GM23338 (cell line): ENCODE results near the gene SND1. TPM values are rescaled to one million over a fixed set of nuclear protein-coding genes. Genes with fewer than 3 reads are reported as not detected.

ENCODE experiments used
- ATAC-seq: fragments of 200-7000 bp; cut with Tn5 transposase; 3 replicates; pipeline ENCODE4 v1.9.1; 2020
- DNase-seq: peaks from one replicate; pipeline ENCODE4 v3.0.0-alpha.2; 2015; ENCODE audit warnings: low spot score
- H2AFZ ChIP-seq: fragments of 200-600 bp; sonication (generic); 2 replicates; pipeline ENCODE4 v1.8.0; 2016; ENCODE audit warnings: antibody characterized with exemption, mild to moderate bottlenecking, moderate library complexity
- H3F3A ChIP-seq: fragments of 200-600 bp; sonication (generic); replicated peaks from 2 replicates; pipeline ENCODE4 v1.8.0; 2017; ENCODE audit warnings: antibody characterized with exemption, mixed run types, low read depth
- H3K27ac ChIP-seq: fragments of 200-600 bp; sonication (generic); 2 replicates; pipeline ENCODE4 v1.6.1; 2016; ENCODE audit warnings: low read depth
- H3K27me3 ChIP-seq: fragments of 200-600 bp; sonication (generic); 2 replicates; pipeline ENCODE4 v1.8.0; 2016; ENCODE audit warnings: mild to moderate bottlenecking, mixed run types, moderate library complexity; ENCODE audit not compliant: insufficient read depth
- H3K36me3 ChIP-seq: fragments of 200-600 bp; sonication (generic); 2 replicates; pipeline ENCODE4 v1.8.0; 2016; ENCODE audit warnings: mild to moderate bottlenecking; ENCODE audit not compliant: insufficient read depth
- H3K4me1 ChIP-seq: fragments of 200-600 bp; sonication (generic); 2 replicates; pipeline ENCODE4 v1.8.0; 2016; ENCODE audit warnings: mild to moderate bottlenecking, moderate library complexity; ENCODE audit not compliant: insufficient read depth
- H3K4me2 ChIP-seq: fragments of 200-600 bp; sonication (generic); 2 replicates; pipeline ENCODE4 v1.7.1; 2017; ENCODE audit warnings: mixed run types
- H3K4me3 ChIP-seq: fragments of 200-600 bp; sonication (generic); 2 replicates; pipeline ENCODE4 v1.6.1; 2016; ENCODE audit warnings: mixed run types
- H3K79me2 ChIP-seq: fragments of 200-600 bp; sonication (generic); replicated peaks from 2 replicates; pipeline ENCODE4 v1.8.0; 2017; ENCODE audit warnings: mild to moderate bottlenecking; ENCODE audit not compliant: insufficient read depth
- H3K9me2 ChIP-seq: fragments of 200-600 bp; sonication (generic); 2 replicates; pipeline ENCODE4 v1.8.0; 2017; ENCODE audit not compliant: insufficient read depth
- H4K20me1 ChIP-seq: fragments of 200-600 bp; sonication (generic); replicated peaks from 2 replicates; pipeline ENCODE4 v1.8.0; 2017; ENCODE audit warnings: mild to moderate bottlenecking; ENCODE audit not compliant: insufficient read depth
- H3K27ac Mint-ChIP-seq: 2 replicates; pipeline ENCODE4 v1.8.0; 2020; ENCODE audit warnings: inconsistent platforms, mild to moderate bottlenecking, moderate library complexity, mixed read lengths
- H3K27me3 Mint-ChIP-seq: 3 replicates; pipeline ENCODE4 v1.8.0; 2022; ENCODE audit warnings: low read depth, mild to moderate bottlenecking, moderate library complexity, mixed read lengths, inconsistent platforms; ENCODE audit not compliant: insufficient read depth, poor library complexity
- H3K36me3 Mint-ChIP-seq: 3 replicates; pipeline ENCODE4 v1.8.0; 2021; ENCODE audit warnings: low read depth, mild to moderate bottlenecking, inconsistent platforms, moderate library complexity, mixed read lengths
- H3K4me1 Mint-ChIP-seq: 3 replicates; pipeline ENCODE4 v1.8.0; 2020; ENCODE audit warnings: mild to moderate bottlenecking, inconsistent platforms, mixed read lengths
- H3K4me3 Mint-ChIP-seq: 3 replicates; pipeline ENCODE4 v1.8.0; 2021; ENCODE audit warnings: moderate library complexity, mild to moderate bottlenecking, inconsistent platforms, mixed read lengths
- H3K9me3 Mint-ChIP-seq: 3 replicates; pipeline ENCODE4 v1.8.0; 2020; ENCODE audit warnings: moderate library complexity, mild to moderate bottlenecking, inconsistent platforms, mixed read lengths
- CREB1 ChIP-seq: fragments of 250-450 bp; sonication (Bioruptor Pico); IDR thresholded peaks from 2 replicates; pipeline ENCODE4 v1.5.0; 2020; ENCODE audit warnings: low read depth, mild to moderate bottlenecking, moderate library complexity
- EZH2 ChIP-seq: fragments of 200-600 bp; sonication (generic); IDR thresholded peaks from one replicate; pipeline ENCODE4 v1.8.0; 2017; ENCODE audit warnings: antibody characterized with exemption, mild to moderate bottlenecking, low read depth; ENCODE audit not compliant: unreplicated experiment
- EZH2phosphoT487 ChIP-seq: fragments of 200-600 bp; sonication (generic); IDR thresholded peaks from one replicate; pipeline ENCODE4 v1.8.1; 2018; ENCODE audit warnings: antibody characterized with exemption; ENCODE audit not compliant: unreplicated experiment
- JUNB ChIP-seq: IDR thresholded peaks from one replicate; pipeline ENCODE4 v1.6.1; 2016; ENCODE audit warnings: antibody characterized with exemption; ENCODE audit not compliant: unreplicated experiment
- NANOG ChIP-seq: IDR thresholded peaks from 2 replicates; pipeline ENCODE4 v1.6.1; 2016; ENCODE audit warnings: antibody characterized with exemption, borderline replicate concordance
- POLR2AphosphoS5 ChIP-seq: IDR thresholded peaks from 2 replicates; pipeline ENCODE4 v1.6.1; 2016; ENCODE audit warnings: antibody characterized with exemption, low read depth
- STAT1 ChIP-seq: IDR thresholded peaks from one replicate; pipeline ENCODE4 v1.6.1; 2016; ENCODE audit warnings: antibody characterized with exemption; ENCODE audit not compliant: unreplicated experiment
- ZNF114 ChIP-seq: fragments of 250-450 bp; sonication (Bioruptor Pico); IDR thresholded peaks from 2 replicates; pipeline ENCODE4 v1.5.0; 2020; ENCODE audit warnings: mild to moderate bottlenecking, moderate library complexity
- polyA plus RNA-seq: library from polyadenylated mRNA; unstranded; fragments of >200 nt; fragmentation: Nextera tagmentation; extraction: Ambion mirVana; gene quantifications from 2 replicates; pipeline ENCODE4 v1.2.1, GENCODE V29; 2016
- total RNA-seq: library from RNA; depleted of rRNA; stranded (reverse); fragments of >200 nt; shearing (Covaris generic); gene quantifications from 2 replicates; pipeline ENCODE4 v1.2.3, GENCODE V29; 2014
- TF ChIP-seq, protein P1 (sequence below): IDR thresholded peaks from one replicate; pipeline ENCODE4 v1.6.1; 2018; ENCODE audit warnings: antibody characterized with exemption; ENCODE audit not compliant: unreplicated experiment
- TF ChIP-seq, protein P2 (sequence below), 2 experiments: fragments of 200-600 bp in 1 of 2; sonication (generic) in 1 of 2; conservative IDR thresholded peaks; 2 replicates each; pipeline versions ENCODE4 v1.5.1 to v1.6.1; 2016 to 2017; ENCODE audit warnings: antibody characterized with exemption in 2 of 2, low read depth in 2 of 2, mild to moderate bottlenecking in 2 of 2, moderate library complexity in 1 of 2
- TF ChIP-seq, protein P3 (sequence below): fragments of 250-450 bp; sonication (Bioruptor Pico); IDR thresholded peaks from 2 replicates; pipeline ENCODE4 v1.5.0; 2020; ENCODE audit warnings: mild to moderate bottlenecking, moderate library complexity

SND1 gene
- total and polyA plus RNA-seq, 2 experiments from 2014 or later = 107 to 254 TPM

DNA sequence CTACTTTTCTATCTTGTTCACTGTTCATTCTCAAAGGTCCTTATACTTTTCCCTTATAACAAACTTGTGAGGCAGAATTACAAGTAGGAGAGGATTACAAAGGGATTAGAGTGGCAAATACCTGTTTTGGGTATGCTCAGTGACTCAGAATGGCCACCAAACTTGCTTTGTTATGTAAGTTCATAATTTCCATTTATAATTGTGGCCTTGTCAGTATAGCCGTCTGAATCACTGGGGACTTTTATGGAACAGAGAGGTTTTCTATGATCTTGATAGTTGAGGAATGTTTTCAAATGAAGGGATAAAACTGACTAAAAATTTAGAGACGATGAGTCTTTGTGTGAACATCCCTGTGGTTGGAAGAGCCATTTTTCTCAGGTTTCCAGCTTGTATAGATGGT is 116.2 kb downstream of the SND1 start:
- Histone ChIP-seq H3F3A (no peaks in the 10 kb centered on the region), H4K20me1 (peaks cover 43% of the 10 kb centered on the region), H3K27ac (no peak overlapping the region), H3K36me3 (0 out of 2 replicates have a peak, but pooled peaks cover 6% of the 10 kb centered on the region), H3K4me1 (peaks cover 26% of the 10 kb centered on the region), H3K9me2 (0 out of 2 replicates have a peak, but pooled peaks cover 3% of the 10 kb centered on the region), H3K27me3 (no peaks in the 10 kb centered on the region), H3K4me3 (no peak overlapping the region), H3K79me2 (peaks cover 89% of the 10 kb centered on the region), H3K4me2 (no peak overlapping the region), H2AFZ (no peak overlapping the region)
- Mint-ChIP-seq H3K27me3 (peaks cover 3% of the 10 kb centered on the region), H3K4me3 (no peak overlapping the region), H3K4me1 (peaks cover 37% of the 10 kb centered on the region), H3K36me3 (peaks cover 5% of the 10 kb centered on the region; the same call in 2 of the 3 replicates), H3K9me3 (no peaks in the 10 kb centered on the region; the same call in 2 of the 3 replicates), H3K27ac (no peak overlapping the region)
- ATAC-seq (no peak), DNase-seq (no peak)
- TF ChIP-seq JUNB (no peak), CREB1 (CRISPR knock-in tag) (no peak), ZNF114 (CRISPR knock-in tag) (no peak), NANOG (no peak), EZH2 (no peak), POLR2AphosphoS5 (no peak), EZH2phosphoT487 (no peak), STAT1 (no peak)
- TF ChIP-seq, protein P1, sequence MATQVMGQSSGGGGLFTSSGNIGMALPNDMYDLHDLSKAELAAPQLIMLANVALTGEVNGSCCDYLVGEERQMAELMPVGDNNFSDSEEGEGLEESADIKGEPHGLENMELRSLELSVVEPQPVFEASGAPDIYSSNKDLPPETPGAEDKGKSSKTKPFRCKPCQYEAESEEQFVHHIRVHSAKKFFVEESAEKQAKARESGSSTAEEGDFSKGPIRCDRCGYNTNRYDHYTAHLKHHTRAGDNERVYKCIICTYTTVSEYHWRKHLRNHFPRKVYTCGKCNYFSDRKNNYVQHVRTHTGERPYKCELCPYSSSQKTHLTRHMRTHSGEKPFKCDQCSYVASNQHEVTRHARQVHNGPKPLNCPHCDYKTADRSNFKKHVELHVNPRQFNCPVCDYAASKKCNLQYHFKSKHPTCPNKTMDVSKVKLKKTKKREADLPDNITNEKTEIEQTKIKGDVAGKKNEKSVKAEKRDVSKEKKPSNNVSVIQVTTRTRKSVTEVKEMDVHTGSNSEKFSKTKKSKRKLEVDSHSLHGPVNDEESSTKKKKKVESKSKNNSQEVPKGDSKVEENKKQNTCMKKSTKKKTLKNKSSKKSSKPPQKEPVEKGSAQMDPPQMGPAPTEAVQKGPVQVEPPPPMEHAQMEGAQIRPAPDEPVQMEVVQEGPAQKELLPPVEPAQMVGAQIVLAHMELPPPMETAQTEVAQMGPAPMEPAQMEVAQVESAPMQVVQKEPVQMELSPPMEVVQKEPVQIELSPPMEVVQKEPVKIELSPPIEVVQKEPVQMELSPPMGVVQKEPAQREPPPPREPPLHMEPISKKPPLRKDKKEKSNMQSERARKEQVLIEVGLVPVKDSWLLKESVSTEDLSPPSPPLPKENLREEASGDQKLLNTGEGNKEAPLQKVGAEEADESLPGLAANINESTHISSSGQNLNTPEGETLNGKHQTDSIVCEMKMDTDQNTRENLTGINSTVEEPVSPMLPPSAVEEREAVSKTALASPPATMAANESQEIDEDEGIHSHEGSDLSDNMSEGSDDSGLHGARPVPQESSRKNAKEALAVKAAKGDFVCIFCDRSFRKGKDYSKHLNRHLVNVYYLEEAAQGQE = no peak
- TF ChIP-seq, protein P2, sequence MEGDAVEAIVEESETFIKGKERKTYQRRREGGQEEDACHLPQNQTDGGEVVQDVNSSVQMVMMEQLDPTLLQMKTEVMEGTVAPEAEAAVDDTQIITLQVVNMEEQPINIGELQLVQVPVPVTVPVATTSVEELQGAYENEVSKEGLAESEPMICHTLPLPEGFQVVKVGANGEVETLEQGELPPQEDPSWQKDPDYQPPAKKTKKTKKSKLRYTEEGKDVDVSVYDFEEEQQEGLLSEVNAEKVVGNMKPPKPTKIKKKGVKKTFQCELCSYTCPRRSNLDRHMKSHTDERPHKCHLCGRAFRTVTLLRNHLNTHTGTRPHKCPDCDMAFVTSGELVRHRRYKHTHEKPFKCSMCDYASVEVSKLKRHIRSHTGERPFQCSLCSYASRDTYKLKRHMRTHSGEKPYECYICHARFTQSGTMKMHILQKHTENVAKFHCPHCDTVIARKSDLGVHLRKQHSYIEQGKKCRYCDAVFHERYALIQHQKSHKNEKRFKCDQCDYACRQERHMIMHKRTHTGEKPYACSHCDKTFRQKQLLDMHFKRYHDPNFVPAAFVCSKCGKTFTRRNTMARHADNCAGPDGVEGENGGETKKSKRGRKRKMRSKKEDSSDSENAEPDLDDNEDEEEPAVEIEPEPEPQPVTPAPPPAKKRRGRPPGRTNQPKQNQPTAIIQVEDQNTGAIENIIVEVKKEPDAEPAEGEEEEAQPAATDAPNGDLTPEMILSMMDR (conservative IDR thresholded peaks at IDR 0.05; ENCODE audit: low read depth in 2 of 2) = no peak
- TF ChIP-seq, protein P3, sequence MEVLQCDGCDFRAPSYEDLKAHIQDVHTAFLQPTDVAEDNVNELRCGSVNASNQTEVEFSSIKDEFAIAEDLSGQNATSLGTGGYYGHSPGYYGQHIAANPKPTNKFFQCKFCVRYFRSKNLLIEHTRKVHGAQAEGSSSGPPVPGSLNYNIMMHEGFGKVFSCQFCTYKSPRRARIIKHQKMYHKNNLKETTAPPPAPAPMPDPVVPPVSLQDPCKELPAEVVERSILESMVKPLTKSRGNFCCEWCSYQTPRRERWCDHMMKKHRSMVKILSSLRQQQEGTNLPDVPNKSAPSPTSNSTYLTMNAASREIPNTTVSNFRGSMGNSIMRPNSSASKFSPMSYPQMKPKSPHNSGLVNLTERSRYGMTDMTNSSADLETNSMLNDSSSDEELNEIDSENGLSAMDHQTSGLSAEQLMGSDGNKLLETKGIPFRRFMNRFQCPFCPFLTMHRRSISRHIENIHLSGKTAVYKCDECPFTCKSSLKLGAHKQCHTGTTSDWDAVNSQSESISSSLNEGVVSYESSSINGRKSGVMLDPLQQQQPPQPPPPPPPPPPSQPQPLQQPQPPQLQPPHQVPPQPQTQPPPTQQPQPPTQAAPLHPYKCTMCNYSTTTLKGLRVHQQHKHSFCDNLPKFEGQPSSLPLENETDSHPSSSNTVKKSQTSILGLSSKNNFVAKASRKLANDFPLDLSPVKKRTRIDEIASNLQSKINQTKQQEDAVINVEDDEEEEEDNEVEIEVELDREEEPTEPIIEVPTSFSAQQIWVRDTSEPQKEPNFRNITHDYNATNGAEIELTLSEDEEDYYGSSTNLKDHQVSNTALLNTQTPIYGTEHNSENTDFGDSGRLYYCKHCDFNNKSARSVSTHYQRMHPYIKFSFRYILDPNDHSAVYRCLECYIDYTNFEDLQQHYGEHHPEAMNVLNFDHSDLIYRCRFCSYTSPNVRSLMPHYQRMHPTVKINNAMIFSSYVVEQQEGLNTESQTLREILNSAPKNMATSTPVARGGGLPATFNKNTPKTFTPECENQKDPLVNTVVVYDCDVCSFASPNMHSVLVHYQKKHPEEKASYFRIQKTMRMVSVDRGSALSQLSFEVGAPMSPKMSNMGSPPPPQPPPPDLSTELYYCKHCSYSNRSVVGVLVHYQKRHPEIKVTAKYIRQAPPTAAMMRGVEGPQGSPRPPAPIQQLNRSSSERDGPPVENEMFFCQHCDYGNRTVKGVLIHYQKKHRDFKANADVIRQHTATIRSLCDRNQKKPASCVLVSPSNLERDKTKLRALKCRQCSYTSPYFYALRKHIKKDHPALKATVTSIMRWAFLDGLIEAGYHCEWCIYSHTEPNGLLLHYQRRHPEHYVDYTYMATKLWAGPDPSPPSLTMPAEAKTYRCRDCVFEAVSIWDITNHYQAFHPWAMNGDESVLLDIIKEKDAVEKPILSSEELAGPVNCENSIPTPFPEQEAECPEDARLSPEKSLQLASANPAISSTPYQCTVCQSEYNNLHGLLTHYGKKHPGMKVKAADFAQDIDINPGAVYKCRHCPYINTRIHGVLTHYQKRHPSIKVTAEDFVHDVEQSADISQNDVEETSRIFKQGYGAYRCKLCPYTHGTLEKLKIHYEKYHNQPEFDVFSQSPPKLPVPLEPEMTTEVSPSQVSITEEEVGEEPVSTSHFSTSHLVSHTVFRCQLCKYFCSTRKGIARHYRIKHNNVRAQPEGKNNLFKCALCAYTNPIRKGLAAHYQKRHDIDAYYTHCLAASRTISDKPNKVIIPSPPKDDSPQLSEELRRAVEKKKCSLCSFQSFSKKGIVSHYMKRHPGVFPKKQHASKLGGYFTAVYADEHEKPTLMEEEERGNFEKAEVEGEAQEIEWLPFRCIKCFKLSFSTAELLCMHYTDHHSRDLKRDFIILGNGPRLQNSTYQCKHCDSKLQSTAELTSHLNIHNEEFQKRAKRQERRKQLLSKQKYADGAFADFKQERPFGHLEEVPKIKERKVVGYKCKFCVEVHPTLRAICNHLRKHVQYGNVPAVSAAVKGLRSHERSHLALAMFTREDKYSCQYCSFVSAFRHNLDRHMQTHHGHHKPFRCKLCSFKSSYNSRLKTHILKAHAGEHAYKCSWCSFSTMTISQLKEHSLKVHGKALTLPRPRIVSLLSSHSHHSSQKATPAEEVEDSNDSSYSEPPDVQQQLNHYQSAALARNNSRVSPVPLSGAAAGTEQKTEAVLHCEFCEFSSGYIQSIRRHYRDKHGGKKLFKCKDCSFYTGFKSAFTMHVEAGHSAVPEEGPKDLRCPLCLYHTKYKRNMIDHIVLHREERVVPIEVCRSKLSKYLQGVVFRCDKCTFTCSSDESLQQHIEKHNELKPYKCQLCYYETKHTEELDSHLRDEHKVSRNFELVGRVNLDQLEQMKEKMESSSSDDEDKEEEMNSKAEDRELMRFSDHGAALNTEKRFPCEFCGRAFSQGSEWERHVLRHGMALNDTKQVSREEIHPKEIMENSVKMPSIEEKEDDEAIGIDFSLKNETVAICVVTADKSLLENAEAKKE (CRISPR knock-in tag) = no peak
